Psoas muscle (tissue), 8 donors: Measurements from ENCODE around the gene TMC6. TPM values are rescaled to one million over a fixed set of nuclear protein-coding genes. Genes with fewer than 3 reads are reported as not detected.

Experiments
- ATAC-seq, 4 donors: fragments of 200-7000 bp; cut with Tn5 transposase; one replicate each; pipeline ENCODE4 v1.9.1; 2020; ENCODE audit warnings: moderate library complexity in 3 of 4, mild to moderate bottlenecking in 2 of 4
- DNase-seq, 2 donors: peaks; one replicate each; pipeline ENCODE4 v3.0.0-alpha.2; 2020
- H3K27ac ChIP-seq: fragments of 200-600 bp; one replicate; pipeline ENCODE4 v1.8.0; 2022
- H3K27me3 ChIP-seq, 3 donors: fragments of 200-600 bp in 1 of 3; one replicate each; pipeline versions ENCODE4 v1.6.1 to v1.8.0; 2013 to 2022; ENCODE audit warnings: low read length in 2 of 3, mild to moderate bottlenecking in 2 of 3, moderate library complexity in 1 of 3; ENCODE audit not compliant: insufficient read depth in 3 of 3
- H3K36me3 ChIP-seq, 2 donors: fragments of 200-600 bp in 1 of 2; one replicate each; pipeline versions ENCODE4 v1.6.1 to v1.8.0; 2013 to 2022; ENCODE audit warnings: low read depth in 1 of 2, mild to moderate bottlenecking in 1 of 2, moderate library complexity in 1 of 2; ENCODE audit not compliant: insufficient read depth in 1 of 2
- H3K4me1 ChIP-seq: fragments of 200-600 bp; one replicate; pipeline ENCODE4 v1.8.0; 2022
- H3K4me3 ChIP-seq: fragments of 200-600 bp; one replicate; pipeline ENCODE4 v1.8.0; 2022; ENCODE audit warnings: mild to moderate bottlenecking
- H3K9me3 ChIP-seq: fragments of 200-600 bp; one replicate; pipeline ENCODE4 v1.8.0; 2022
- WGBS, 3 donors: extraction: QIAGEN DNeasy Blood & Tissue Kit; methylation state at CpG; one replicate each; pipeline versions ENCODE4 v1.1.6 to v1.1.7; 2013; 5-methylcytosine and 5-hydroxymethylcytosine counted together
- intact Hi-C, 2 donors: fragments of 100-400 bp; cut with DNase I; formaldehyde crosslinking; loops; one replicate each; pipeline versions ENCODE4 v1.11.0 to v1.14.2; 2022
- polyA plus RNA-seq, 3 donors: library from polyadenylated mRNA; stranded (reverse); fragments of 200-250 nt; gene quantifications; one replicate each; pipeline ENCODE4 v1.2.3, GENCODE V29; 2013
- total RNA-seq, 4 donors: library from RNA; stranded (reverse); fragmentation: NEBNext Ultra II Directional in 2 of 4; extraction: Animal tissue kit (Norgen Biotek cat#: 25700) in 2 of 4; gene quantifications; one replicate each; pipeline versions ENCODE4 v1.2.1 to v1.2.4, GENCODE V29; 2021 to 2023
- TF ChIP-seq, protein P1 (sequence below): fragments of 200-600 bp; IDR thresholded peaks from one replicate; pipeline ENCODE4 v1.8.0; 2022; ENCODE audit warnings: antibody characterized with exemption
- donor health status: healthy with polysubstance abuse.
- donor health status: DM: no; HTN: no; CAD: no; lungs with moderate emphysema.
- donor health status: Bipolar disorder and iron deficiency.
- donor health status: healthy.
- donor health status: DM: yes; HTN: yes; CAD: no.
- donor health status: DM: no; HTN: no; CAD: no.
- donor health status: DM: no; HTN: no; CAD: no.
- donor health status: DM: yes; HTN: yes; CAD: no.

TMC6 gene
- total and polyA plus RNA-seq, 7 donors, result 2.7 to 11.0 (median 6.1) TPM

DNA sequence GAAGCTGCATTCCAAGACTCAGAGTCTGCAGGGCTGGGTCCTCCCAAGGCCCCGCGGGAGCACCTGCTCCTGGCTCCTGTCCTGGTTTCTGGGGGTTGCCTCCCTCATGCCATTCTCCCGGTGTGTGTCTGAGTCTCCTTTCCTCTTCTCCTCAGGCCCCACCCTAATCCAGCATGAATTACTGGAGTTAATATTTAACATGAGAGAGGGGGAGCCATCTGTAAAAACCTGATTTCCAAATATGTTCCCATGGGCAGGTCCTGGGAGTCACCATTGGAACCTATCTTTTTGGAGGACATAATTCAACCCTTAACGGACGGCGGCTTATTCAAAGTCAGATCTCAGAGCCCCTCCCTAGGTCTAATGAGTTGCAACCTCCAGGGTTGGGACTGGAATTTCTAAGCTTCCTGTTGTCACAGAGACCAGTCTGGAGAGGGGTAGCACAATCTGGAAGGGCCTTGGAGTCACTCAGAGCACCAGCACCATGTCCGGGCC lies 23.0 kb upstream of the TMC6 start:
- intact Hi-C loops, result no loop called here
- Histone ChIP-seq H3K4me1 (no peaks in the 10 kb centered on the region), H3K36me3 (no peaks in the 10 kb centered on the region), H3K27me3 (no peaks in the 10 kb centered on the region), H3K4me3 (no peak overlapping the region), H3K27ac (no peak overlapping the region), H3K9me3 (no peaks in the 10 kb centered on the region)
- ATAC-seq (no peak), DNase-seq (no peak)
- WGBS, 3 donors, result 61 to 77% (median 67%) methylated on average over 7 of the region's 7 CpGs
- TF ChIP-seq, protein P1, sequence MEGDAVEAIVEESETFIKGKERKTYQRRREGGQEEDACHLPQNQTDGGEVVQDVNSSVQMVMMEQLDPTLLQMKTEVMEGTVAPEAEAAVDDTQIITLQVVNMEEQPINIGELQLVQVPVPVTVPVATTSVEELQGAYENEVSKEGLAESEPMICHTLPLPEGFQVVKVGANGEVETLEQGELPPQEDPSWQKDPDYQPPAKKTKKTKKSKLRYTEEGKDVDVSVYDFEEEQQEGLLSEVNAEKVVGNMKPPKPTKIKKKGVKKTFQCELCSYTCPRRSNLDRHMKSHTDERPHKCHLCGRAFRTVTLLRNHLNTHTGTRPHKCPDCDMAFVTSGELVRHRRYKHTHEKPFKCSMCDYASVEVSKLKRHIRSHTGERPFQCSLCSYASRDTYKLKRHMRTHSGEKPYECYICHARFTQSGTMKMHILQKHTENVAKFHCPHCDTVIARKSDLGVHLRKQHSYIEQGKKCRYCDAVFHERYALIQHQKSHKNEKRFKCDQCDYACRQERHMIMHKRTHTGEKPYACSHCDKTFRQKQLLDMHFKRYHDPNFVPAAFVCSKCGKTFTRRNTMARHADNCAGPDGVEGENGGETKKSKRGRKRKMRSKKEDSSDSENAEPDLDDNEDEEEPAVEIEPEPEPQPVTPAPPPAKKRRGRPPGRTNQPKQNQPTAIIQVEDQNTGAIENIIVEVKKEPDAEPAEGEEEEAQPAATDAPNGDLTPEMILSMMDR, result no peak

DNA sequence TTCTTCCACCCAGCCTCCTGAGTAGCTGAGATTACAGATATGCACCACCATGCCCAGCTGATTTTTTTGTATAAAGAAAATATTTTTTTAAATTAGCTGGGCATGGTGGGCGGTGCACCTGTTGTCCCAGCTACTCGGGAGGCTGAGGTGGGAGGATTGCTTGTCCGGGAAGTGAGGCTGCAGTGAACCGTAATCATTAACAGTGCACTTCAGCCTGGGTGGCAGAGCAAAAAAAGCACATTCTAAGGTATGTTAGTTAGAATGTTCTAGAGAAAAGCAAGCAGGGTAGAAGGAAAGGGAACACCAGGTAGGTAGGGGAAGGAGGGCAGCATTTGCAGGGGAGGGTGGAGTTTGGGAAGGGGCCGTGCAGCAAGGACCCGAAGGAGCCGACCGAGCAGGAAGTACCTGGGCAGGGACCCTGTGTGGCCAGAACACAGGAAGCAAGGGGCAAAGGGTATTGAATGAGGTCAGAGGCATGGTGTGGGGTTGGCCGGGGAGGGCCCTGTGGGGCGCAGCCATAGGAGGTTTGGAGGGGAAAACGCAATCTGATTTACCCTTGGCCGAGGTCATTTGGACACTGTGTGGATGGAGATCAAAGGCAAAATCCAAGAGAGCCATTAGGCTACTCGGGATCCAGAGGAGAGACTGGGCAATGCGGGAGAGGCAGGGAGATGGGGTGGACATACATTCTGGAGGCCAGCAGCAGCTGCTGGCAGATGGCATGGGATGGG lies 19.9 kb upstream of the TMC6 start:
- Histone ChIP-seq H3K27ac (no peak overlapping the region), H3K27me3 (no peaks in the 10 kb centered on the region), H3K36me3 (no peaks in the 10 kb centered on the region), H3K4me1 (peaks cover 15% of the 10 kb centered on the region), H3K9me3 (no peaks in the 10 kb centered on the region), H3K4me3 (no peak overlapping the region)
- intact Hi-C loops, result no loop called here
- 67 to 71% (median 68%) methylated on average over 14 of the region's 14 CpGs for WGBS, 3 donors
- DNase-seq (no peak), ATAC-seq (no peak)
- TF ChIP-seq, protein P1, result no peak

DNA sequence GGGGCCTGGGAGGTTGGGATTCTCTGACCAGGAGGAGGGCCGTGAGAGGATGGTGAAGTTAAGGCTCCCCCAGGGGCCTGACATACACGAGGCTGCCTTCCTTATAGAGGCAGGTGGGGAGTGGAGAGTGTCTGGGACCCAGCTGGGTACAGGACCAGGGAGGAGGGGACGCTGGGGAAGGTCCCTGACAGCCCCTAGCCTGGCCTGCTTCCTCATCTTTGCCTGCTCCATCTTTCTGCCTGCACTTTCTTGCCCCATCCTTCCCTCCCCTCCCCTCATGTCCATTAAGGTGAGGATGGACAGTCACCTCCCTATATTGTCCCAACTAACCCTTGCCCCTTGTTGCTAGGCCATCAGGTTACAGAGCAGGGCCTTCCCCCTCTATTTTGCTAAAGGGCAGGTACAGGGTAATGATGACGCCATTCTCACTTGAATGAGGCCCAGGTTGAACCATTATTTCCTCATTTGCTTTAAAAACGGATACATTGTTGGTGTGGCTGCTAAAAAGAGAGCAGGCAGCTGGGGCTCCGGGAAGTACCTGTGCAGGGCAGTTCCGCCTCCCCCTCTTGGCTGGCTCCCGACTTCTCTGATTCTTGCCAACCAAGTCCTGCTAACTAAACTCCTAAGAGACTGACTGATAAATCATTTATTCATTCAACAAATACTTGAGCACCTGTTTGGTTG lies 18.9 kb upstream of the TMC6 start:
- H3K4me3 ChIP-seq, result no peak overlapping the region
- no peak overlapping the region for H3K27ac ChIP-seq
- TF ChIP-seq, protein P1, result no peak
- H3K27me3 ChIP-seq, result no peaks in the 10 kb centered on the region
- 74 to 81% (median 76%) methylated on average over 8 of the region's 8 CpGs for WGBS, 3 donors
- ATAC-seq, result no peak
- peaks cover 15% of the 10 kb centered on the region for H3K4me1 ChIP-seq
- no peaks in the 10 kb centered on the region for H3K9me3 ChIP-seq
- no peak for DNase-seq
- intact Hi-C loops, result no loop called here
- no peaks in the 10 kb centered on the region for H3K36me3 ChIP-seq

DNA sequence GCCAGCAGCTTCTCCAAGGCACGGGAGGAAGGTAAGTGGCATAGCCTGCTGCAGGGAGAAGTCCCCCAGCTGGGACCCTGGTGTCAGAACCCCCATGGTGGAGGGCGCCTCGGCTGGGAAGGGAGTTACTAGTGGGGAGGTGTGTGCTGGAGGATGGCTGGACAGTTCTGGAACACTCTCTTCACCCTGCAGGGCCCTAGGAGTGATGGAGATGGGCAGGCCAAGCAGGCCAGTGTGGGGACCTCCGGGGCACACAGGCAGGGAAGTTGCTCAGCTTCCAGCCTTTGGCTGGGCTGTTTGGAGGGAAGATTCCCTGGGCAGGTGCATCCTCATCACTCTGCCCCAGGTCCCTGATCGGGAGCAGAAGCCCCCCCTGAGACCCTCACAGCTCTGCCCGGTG lies 18.3 kb upstream of the TMC6 start:
- no peak for ATAC-seq
- H3K9me3 ChIP-seq, result no peaks in the 10 kb centered on the region
- peaks cover 15% of the 10 kb centered on the region for H3K4me1 ChIP-seq
- H3K27me3 ChIP-seq, result no peaks in the 10 kb centered on the region
- 82 to 91% (median 87%) methylated on average over 6 of the region's 6 CpGs for WGBS, 3 donors
- intact Hi-C loops, result no loop called here
- TF ChIP-seq, protein P1, result no peak
- DNase-seq, result no peak
- no peaks in the 10 kb centered on the region for H3K36me3 ChIP-seq
- H3K27ac ChIP-seq, result no peak overlapping the region
- H3K4me3 ChIP-seq, result no peak overlapping the region
